C4-2B (cell line): ENCODE measurements around the gene CABLES1.

ENCODE experiments used
- ZFX ChIP-seq: fragments of 450-650 bp; IDR thresholded peaks from 2 replicates; pipeline ENCODE4 v1.6.1; 2017
- TF ChIP-seq, protein P1 (sequence below): fragments of 450-650 bp; conservative IDR thresholded peaks from 2 replicates; pipeline ENCODE4 v1.5.1; 2017; ENCODE audit warnings: mild to moderate bottlenecking

GRCh38 chr18:23220355-23220754 is 85.1 kb downstream of the CABLES1 start:
- TF ChIP-seq, protein P1, sequence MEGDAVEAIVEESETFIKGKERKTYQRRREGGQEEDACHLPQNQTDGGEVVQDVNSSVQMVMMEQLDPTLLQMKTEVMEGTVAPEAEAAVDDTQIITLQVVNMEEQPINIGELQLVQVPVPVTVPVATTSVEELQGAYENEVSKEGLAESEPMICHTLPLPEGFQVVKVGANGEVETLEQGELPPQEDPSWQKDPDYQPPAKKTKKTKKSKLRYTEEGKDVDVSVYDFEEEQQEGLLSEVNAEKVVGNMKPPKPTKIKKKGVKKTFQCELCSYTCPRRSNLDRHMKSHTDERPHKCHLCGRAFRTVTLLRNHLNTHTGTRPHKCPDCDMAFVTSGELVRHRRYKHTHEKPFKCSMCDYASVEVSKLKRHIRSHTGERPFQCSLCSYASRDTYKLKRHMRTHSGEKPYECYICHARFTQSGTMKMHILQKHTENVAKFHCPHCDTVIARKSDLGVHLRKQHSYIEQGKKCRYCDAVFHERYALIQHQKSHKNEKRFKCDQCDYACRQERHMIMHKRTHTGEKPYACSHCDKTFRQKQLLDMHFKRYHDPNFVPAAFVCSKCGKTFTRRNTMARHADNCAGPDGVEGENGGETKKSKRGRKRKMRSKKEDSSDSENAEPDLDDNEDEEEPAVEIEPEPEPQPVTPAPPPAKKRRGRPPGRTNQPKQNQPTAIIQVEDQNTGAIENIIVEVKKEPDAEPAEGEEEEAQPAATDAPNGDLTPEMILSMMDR = no peak
- no peak for TF ChIP-seq ZFX
